DMS153 treated with DMSO at 0.1 percent for 48 hours (cell line): ENCODE data around the gene SPRED2.
A peak's percentile ranks its signal among the peaks of the same experiment; 100 is the strongest.

ENCODE experiments used
- DNase-seq: peaks from one replicate; lab custom pipeline; 2025; ENCODE audit not compliant: unreplicated experiment; lab: John Stamatoyannopoulos, UW

SPRED2 gene, protein sequence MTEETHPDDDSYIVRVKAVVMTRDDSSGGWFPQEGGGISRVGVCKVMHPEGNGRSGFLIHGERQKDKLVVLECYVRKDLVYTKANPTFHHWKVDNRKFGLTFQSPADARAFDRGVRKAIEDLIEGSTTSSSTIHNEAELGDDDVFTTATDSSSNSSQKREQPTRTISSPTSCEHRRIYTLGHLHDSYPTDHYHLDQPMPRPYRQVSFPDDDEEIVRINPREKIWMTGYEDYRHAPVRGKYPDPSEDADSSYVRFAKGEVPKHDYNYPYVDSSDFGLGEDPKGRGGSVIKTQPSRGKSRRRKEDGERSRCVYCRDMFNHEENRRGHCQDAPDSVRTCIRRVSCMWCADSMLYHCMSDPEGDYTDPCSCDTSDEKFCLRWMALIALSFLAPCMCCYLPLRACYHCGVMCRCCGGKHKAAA

GRCh38 chr2:65432227-65433190, at the start of gene SPRED2:
SPRED2 (minus strand) TSS chr2:65432599; CDS start chr2:65431987, 612 bp downstream.
- DNase-seq: peak; percentile 84

- DNase-seq: no peak
These were observed 49.6 kb upstream of the SPRED2 start for GRCh38 chr2:65481961-65482360.

DNA sequence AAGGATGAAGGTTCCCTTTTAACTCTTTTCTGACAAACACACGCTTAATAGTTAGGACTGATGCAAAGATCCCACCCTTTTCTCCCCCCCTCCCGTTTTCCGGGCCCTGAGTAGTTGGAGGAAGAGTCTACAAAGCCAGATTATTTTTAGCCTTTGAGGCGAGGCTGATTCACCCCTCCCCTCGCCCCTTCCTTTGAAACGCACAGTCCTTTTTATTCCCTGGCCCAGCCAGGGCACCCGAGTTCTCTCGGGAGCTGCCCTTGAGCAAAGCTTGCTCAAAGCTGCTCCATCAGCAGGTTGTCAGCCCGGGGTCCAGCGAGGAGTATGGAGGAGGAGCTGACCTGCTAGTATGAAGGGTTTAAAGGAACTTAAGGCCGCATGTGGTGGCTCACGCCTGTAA, 47.1 kb upstream of the SPRED2 start:
- DNase-seq: peak; percentile 10

GRCh38 chr2:65478498-65479135, 46.2 kb upstream of the SPRED2 start:
- DNase-seq: no peak

GRCh38 chr2:65477590-65477989, 45.2 kb upstream of the SPRED2 start:
- DNase-seq: no peak

- no peak for DNase-seq
These were observed 44.4 kb upstream of the SPRED2 start for GRCh38 chr2:65476778-65477177.

DNA sequence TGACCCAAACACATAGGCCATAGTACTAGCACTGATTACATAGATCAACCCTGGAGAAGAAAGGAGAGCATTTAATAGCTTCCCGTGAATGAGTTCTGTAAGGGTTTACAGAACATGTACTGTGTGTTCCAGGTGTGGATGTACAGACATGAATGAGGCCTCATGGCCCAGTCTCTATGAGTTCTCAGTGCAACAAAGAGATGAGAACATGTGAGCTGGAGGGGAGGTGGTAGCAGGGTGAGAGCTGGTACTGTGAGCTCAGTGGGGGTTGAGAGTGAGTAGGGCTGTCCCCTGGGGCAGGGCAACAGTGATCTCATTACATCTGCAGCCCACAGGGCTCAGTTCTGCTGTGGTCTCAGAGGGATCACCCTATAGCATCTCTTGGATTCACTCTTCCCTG, 42.6 kb upstream of the SPRED2 start:
- no peak for DNase-seq

DNA sequence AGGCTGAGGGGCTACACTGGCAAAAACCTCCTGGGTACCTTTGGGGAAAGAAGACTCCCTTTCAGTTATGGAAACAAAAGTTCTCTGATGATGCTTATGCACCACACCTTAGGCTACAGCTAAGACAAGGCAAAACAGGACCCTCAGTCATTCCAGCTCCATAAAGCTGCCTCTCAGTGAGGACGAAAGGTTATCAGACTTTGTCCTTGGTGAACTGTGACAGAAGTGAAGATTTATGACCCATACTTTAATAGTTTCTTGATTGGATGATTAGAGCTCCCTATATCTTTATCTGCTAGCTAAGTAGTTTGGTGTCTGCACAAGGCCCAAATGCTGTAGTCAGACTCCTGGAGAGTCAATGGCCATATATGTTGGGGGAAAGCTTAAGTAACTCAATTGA, 40.6 kb upstream of the SPRED2 start:
- DNase-seq: no peak

GRCh38 chr2:65471409-65471808, 39.0 kb upstream of the SPRED2 start:
- no peak for DNase-seq

DNA sequence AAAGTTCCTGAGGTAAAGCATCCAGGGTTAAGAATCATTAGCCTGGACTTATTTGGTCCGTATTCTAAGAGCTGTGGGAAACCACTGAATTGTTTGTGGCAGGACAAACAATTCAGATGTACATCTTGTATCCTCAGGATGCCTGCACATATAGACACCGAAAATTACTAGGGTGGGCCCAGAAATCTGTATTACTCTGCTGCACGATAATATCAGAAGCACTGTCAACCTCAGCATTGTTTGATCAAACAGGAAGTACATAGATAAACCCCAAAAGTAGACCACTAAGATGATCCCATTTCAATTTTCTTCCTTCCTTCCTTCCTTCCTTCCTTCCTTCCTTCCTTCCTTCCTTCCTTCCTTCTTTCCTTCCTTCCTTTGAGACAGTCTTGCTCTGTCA, 34.2 kb upstream of the SPRED2 start:
- DNase-seq: no peak

- DNase-seq: no peak
These were observed 33.5 kb upstream of the SPRED2 start for GRCh38 chr2:65465857-65466256.

- DNase-seq: no peak
These were observed 32.7 kb upstream of the SPRED2 start for GRCh38 chr2:65465124-65465523.

- DNase-seq: no peak
These were observed 32.2 kb upstream of the SPRED2 start for GRCh38 chr2:65464604-65465003.

DNA sequence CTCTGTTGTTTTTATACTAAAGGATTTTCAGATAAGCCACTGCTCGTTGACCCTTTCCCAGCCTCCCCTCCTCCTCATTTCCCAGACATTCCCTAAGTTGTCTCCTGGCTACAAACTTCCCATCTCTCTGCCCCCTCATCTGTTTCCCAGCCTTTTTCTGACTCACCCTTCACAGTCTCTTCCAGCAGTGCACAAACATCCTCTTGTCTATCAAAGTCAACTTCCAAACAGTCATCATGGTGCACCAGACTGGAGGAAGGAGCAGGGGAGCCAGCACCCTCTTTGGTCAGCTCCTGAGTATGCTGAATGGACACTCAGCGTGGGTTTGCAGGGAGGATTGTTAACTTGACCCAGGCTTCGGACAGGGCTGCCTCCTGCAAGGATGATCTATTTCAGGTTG, 26.6 kb upstream of the SPRED2 start:
- DNase-seq: no peak

DNA sequence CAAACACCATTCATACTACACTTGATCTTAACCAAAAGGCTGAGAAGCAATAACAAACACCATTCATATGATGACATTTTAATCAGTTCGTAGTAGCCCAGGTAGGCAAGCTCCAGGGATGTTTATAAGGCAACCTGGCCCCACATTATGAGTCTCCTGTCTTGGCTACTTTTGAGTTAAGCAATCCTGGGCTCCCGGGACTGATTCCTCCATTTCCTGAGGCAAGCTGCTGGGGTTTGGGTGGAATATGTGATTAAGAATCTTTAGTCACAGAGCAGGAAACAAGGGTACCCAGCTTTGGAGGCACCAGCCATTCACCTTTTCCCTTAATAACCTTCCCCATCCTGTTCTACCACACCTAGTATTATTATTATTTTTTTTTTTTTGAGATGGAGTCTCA, 24.5 kb upstream of the SPRED2 start:
- DNase-seq: no peak

DNA sequence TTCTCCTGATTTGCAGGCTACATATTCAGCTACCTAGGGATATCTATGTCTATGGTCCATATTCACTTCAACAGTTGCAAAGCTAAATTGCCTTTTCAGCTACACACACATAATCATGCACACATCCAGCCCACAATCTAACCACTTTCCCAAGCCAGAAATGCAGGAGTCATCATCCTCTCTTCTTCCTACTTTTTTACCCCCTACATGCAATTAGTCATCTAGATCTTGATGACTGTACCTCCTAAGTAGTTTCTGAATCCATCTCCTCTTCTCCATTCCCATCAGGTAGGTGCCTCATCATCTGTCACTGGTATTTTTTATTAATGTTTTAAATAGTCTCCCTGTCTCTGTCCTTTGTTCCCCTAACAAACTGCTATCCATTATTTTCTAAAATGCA, 23.7 kb upstream of the SPRED2 start:
- DNase-seq: no peak

GRCh38 chr2:65453916-65454315, 21.5 kb upstream of the SPRED2 start:
- no peak for DNase-seq

DNA sequence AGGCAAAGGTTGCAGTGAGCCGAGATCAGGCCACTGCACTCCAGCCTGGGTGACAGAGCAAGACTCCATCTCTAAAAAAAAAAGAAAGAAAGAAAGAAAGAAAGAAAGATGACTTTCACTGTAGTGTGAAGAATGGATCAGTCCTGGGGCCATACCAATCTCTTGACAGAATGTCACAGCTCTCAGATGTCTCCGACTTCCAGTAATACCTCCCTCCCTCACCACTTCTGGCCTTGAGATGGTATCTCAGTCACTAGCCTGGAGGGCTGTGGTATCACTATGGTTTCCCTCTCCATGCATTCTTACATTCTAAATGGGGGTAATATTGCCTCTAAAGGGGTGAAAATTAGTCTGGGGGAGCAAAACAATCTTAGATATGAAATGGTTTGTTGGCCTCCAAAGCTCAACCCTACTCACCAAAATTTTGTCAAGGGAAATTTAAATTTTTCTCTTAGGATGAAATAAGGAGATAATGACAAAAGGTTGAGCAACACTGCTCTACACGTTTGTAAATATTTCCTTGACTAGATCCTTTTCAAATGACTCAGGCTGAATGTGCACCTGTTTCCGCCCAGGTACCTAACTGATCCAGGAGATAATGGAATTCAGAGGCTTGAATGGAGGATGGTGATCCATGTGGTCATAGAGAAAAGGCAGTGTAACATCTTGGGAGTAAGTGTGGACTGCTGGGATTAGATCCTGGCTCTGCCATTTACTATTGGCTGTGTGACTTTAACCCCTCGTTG, 19.9 kb upstream of the SPRED2 start:
- DNase-seq: no peak

DNA sequence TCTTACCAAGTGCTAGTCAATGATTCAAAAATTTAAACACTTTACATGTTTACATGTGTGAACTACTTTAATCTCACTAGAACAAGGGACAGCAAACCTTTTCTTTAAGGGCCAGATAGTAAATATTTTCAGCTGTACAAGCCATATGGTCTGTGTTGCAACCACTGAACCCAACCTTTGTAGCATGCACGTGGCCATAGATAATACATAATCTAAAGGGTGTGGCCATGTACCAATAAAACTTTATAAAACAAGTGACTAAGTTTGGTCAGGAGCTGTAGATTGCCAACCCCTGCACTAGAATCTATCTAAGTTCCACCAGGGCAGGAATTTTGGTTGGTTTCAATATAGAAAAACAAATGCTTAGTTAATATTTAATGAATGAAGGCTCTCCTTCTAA, 18.4 kb upstream of the SPRED2 start:
- no peak for DNase-seq

- no peak for DNase-seq
These were observed 18.0 kb upstream of the SPRED2 start for GRCh38 chr2:65450393-65450792.
